RWPE1 (cell line): ENCODE results near the gene SNAPIN.

Source experiments
- CTCF ChIA-PET: fragments of 350-600 bp; sonication (Branson Sonifier 250); formaldehyde crosslinking; extraction: SDS; loops from one replicate; lab custom pipeline; 2021; lab: Yijun Ruan, JAX
- POLR2A ChIA-PET: fragments of 400-600 bp; formaldehyde crosslinking; extraction: SDS; loops from one replicate; lab custom pipeline; 2020; ENCODE audit warnings: antibody characterized with exemption; ENCODE audit not compliant: low non-redundant PET; lab: Yijun Ruan, JAX
- DNase-seq: peaks from one replicate; pipeline ENCODE4 v3.0.0; 2012; ENCODE audit warnings: low spot score
- H3K27ac ChIP-seq: fragments of 450-650 bp; 2 replicates; pipeline ENCODE4 v1.5.1; 2017
- CTCF ChIP-seq: fragments of 450-650 bp; conservative IDR thresholded peaks from 2 replicates; pipeline ENCODE4 v1.5.1; 2017; ENCODE audit warnings: low read depth, mild to moderate bottlenecking

SNAPIN gene

GRCh38 chr1:153683854-153684253, 25.4 kb downstream of the SNAPIN start:
- DNase-seq: no peak
- ChIA-PET CTCF (no interaction called here), POLR2A (no interaction called here)
- H3K27ac ChIP-seq: no peak overlapping the region
- no peak for TF ChIP-seq CTCF

DNA sequence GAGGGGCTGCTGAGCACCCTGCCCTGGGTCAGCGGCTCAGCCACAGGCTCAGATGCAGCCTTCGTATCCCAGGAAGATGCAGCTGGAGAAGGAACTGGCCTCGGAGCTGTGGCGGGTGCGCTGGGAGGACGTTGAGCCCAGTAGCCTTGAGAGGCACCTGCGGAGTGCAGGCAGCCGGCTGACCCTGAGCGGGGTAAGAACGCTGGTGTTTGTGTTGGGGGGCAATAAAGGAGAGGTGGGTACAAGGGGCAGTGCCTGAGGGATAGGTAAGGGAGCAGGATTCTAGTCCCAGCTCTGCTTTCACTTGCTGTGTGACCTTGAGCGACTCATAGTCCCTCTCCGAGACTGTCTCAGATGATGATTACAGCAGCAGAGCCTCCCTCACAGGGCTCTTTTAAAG, 26.4 kb downstream of the SNAPIN start:
- ChIA-PET POLR2A (no interaction called here), CTCF (no interaction called here)
- H3K27ac ChIP-seq: no peak overlapping the region
- no peak for DNase-seq
- no peak for TF ChIP-seq CTCF

GRCh38 chr1:153685544-153686340, 27.2 kb downstream of the SNAPIN start:
- no peak for TF ChIP-seq CTCF
- ChIA-PET CTCF (no interaction called here), POLR2A (interaction anchor here (0.6 kb wide), 1 partner anchor 47 kb away, joined by 8 read pairs; no protein-coding TSS in a partner anchor)
- no peak for DNase-seq
- H3K27ac ChIP-seq: no peak overlapping the region

GRCh38 chr1:153687346-153688125, 29.0 kb downstream of the SNAPIN start:
- TF ChIP-seq CTCF: no peak
- DNase-seq: no peak
- POLR2A ChIA-PET: no interaction called here
- CTCF ChIA-PET: interaction anchor here (0.6 to 1.3 kb wide), 2 partner anchors 9 to 457 kb away, joined by 3 to 5 read pairs; partner anchors contain the start of gene NPR1
- no peak overlapping the region for H3K27ac ChIP-seq

- POLR2A ChIA-PET: no interaction called here
- no peak for DNase-seq
Observed at GRCh38 chr1:153688276-153688675, 29.8 kb downstream of the SNAPIN start.

More at GRCh38 chr1:153688276-153688675, 29.8 kb downstream of the SNAPIN start:
- TF ChIP-seq CTCF: no peak
- H3K27ac ChIP-seq: no peak overlapping the region
- CTCF ChIA-PET: no interaction called here
